HepG2 (cell line): ENCODE measurements around the gene EXOC6B. TPM values are rescaled to one million over a fixed set of nuclear protein-coding genes. Genes with fewer than 3 reads are reported as not detected.
A peak's percentile ranks its signal among the peaks of the same experiment; 100 is the strongest.

Source experiments
- ARHGAP35 ChIP-seq: sonication (generic); formaldehyde crosslinking; IDR thresholded peaks from 2 replicates; pipeline ENCODE4 v1.9.0; 2022; ENCODE audit warnings: mild to moderate bottlenecking, inconsistent platforms, moderate library complexity, missing genetic modification reagents, borderline replicate concordance
- CREM ChIP-seq, 2 experiments: sonication (generic) in 1 of 2; formaldehyde crosslinking in 1 of 2; IDR thresholded peaks; 2 replicates each; pipeline versions ENCODE4 v1.4.0 to v1.6.1; 2016 to 2020; ENCODE audit warnings: antibody characterized with exemption in 1 of 2, mild to moderate bottlenecking in 1 of 2, missing genetic modification reagents in 1 of 2
- DNMT3B ChIP-seq: conservative IDR thresholded peaks from 2 replicates; pipeline ENCODE4 v1.6.1; 2016; ENCODE audit warnings: missing biosample characterization, control low read depth
- HOXA5 ChIP-seq: sonication (generic); formaldehyde crosslinking; IDR thresholded peaks from 2 replicates; pipeline ENCODE4 v1.4.0; 2020; ENCODE audit warnings: missing genetic modification reagents
- KAT8 ChIP-seq: IDR thresholded peaks from 2 replicates; pipeline ENCODE4 v1.6.1; 2016; ENCODE audit warnings: missing genetic modification reagents, missing compliant biosample characterization
- KDM4B ChIP-seq: sonication (generic); formaldehyde crosslinking; IDR thresholded peaks from 2 replicates; pipeline ENCODE4 v1.4.0; 2020; ENCODE audit warnings: missing genetic modification reagents
- ZKSCAN8 ChIP-seq: IDR thresholded peaks from 2 replicates; pipeline ENCODE4 v1.6.1; 2016; ENCODE audit warnings: borderline replicate concordance, missing genetic modification reagents, missing compliant biosample characterization
- ZNF850 ChIP-seq: sonication (generic); formaldehyde crosslinking; conservative IDR thresholded peaks from 2 replicates; pipeline ENCODE4 v1.9.0; 2021; ENCODE audit warnings: mild to moderate bottlenecking, missing genetic modification reagents
- polyA plus RNA-seq, 8 experiments: library from polyadenylated mRNA; depleted of rRNA in 3 of 8; stranded (reverse) in 7 of 8; unstranded in 1 of 8; fragments of >200 nt; fragmentation: Illumina TruSeq in 4 of 8; extraction: Trizol in 4 of 8; gene quantifications; 2 replicates each; pipeline versions ENCODE4 v1.2.1 to v1.2.3, GENCODE V29; 2011 to 2016; ENCODE audit warnings: low read depth in 4 of 8, missing spikeins in 1 of 8, mixed read lengths in 1 of 8; ENCODE audit not compliant: insufficient read depth in 1 of 8
- total RNA-seq, 5 experiments: library from RNA; depleted of rRNA; stranded (reverse); fragments of >200 nt; fragmentation: Illumina TruSeq; extraction: Trizol; gene quantifications; 2 replicates each; pipeline ENCODE4 v1.2.3, GENCODE V29; 2016; ENCODE audit warnings: low read depth in 1 of 5
- TF ChIP-seq, protein P1 (sequence below): sonication (generic); formaldehyde crosslinking; IDR thresholded peaks from 2 replicates; pipeline ENCODE4 v1.4.0; 2020; ENCODE audit warnings: missing genetic modification reagents, borderline replicate concordance
- TF ChIP-seq, protein P2 (sequence below): sonication (generic); formaldehyde crosslinking; IDR thresholded peaks from 2 replicates; pipeline ENCODE4 v1.8.0; 2022; ENCODE audit warnings: missing genetic modification reagents, mild to moderate bottlenecking, inconsistent platforms, borderline replicate concordance
- TF ChIP-seq, protein P3 (sequence below): sonication (generic); formaldehyde crosslinking; IDR thresholded peaks from 2 replicates; pipeline ENCODE4 v1.4.0; 2020; ENCODE audit warnings: mild to moderate bottlenecking, missing genetic modification reagents
- TF ChIP-seq, protein P4 (sequence below): sonication (generic); formaldehyde crosslinking; IDR thresholded peaks from 2 replicates; pipeline ENCODE4 v1.4.0; 2020; ENCODE audit warnings: low read depth, mild to moderate bottlenecking, missing genetic modification reagents
- TF ChIP-seq, protein P5 (sequence below): sonication (generic); formaldehyde crosslinking; IDR thresholded peaks from 2 replicates; pipeline ENCODE4 v1.4.0; 2020; ENCODE audit warnings: missing genetic modification reagents
- TF ChIP-seq, protein P6 (sequence below): sonication (generic); formaldehyde crosslinking; IDR thresholded peaks from 2 replicates; pipeline ENCODE4 v1.8.1; 2023; ENCODE audit warnings: missing genetic modification reagents, inconsistent platforms, borderline replicate concordance

The EXOC6B gene
- total and polyA plus RNA-seq, 2 of the 13 experiments (the other 11 are each of a cell fraction or from before 2014, with no cell fraction given) = 9.1 to 15.9 TPM

DNA sequence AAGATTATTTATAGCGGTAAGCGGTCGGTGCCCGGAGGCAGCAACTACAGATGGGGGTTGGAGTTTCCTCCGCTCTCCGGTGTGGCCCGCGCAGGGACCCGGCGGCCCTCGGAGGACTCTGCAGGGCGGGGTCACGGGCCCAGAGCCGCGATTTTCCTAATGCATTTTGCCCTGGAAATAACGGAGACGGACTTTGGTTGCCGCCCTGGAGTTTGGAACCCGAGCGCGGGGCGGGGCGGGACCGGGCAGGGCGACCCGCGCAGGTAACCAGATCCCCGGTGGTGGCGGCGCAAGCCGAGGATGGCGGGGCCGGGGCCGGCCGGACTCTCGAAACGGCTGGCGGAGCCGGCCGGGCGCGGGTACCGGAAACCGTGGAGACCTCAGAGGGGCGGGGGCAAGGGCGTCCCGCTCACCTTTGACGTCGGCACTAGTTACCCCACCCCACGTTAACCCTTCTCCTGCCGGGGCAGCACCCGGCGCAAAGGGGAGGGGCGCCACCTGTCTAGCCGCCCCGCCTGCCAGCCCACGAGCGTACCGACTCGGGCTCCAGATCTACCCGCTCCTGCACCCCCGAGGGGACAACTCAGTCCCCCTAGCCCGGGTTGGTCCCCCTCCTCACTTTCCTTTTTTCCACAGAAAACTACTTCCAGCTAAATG, 681.1 kb downstream of the EXOC6B start (continued):
- TF ChIP-seq, protein P1, sequence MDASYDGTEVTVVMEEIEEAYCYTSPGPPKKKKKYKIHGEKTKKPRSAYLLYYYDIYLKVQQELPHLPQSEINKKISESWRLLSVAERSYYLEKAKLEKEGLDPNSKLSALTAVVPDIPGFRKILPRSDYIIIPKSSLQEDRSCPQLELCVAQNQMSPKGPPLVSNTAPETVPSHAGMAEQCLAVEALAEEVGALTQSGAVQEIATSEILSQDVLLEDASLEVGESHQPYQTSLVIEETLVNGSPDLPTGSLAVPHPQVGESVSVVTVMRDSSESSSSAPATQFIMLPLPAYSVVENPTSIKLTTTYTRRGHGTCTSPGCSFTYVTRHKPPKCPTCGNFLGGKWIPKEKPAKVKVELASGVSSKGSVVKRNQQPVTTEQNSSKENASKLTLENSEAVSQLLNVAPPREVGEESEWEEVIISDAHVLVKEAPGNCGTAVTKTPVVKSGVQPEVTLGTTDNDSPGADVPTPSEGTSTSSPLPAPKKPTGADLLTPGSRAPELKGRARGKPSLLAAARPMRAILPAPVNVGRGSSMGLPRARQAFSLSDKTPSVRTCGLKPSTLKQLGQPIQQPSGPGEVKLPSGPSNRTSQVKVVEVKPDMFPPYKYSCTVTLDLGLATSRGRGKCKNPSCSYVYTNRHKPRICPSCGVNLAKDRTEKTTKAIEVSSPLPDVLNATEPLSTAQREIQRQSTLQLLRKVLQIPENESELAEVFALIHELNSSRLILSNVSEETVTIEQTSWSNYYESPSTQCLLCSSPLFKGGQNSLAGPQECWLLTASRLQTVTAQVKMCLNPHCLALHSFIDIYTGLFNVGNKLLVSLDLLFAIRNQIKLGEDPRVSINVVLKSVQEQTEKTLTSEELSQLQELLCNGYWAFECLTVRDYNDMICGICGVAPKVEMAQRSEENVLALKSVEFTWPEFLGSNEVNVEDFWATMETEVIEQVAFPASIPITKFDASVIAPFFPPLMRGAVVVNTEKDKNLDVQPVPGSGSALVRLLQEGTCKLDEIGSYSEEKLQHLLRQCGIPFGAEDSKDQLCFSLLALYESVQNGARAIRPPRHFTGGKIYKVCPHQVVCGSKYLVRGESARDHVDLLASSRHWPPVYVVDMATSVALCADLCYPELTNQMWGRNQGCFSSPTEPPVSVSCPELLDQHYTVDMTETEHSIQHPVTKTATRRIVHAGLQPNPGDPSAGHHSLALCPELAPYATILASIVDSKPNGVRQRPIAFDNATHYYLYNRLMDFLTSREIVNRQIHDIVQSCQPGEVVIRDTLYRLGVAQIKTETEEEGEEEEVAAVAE (CRISPR knock-in tag) = no peak
- TF ChIP-seq, protein P2, sequence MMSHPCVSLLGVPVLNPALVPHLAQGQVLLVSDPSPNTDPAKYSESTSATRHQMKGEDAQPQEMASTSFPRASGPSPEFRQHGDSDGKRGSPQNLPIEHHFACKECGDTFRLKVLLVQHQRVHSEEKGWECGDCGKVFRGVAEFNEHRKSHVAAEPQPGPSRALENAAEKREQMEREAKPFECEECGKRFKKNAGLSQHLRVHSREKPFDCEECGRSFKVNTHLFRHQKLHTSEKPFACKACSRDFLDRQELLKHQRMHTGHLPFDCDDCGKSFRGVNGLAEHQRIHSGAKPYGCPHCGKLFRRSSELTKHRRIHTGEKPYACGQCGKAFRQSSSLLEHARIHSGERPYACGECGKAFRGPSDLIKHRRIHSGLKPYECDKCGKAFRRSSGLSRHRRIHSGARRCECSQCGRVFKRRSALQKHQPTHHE = peak; percentile 49; the same call in 1 of the 2 replicates
- no peak for TF ChIP-seq ZKSCAN8 (CRISPR knock-in tag)
- TF ChIP-seq ZNF850 (CRISPR knock-in tag) = 0 out of 2 replicates have a peak, but pooled peaks have one; percentile 37
- TF ChIP-seq HOXA5 = no peak
- no peak for TF ChIP-seq CREM (IDR thresholded peaks at IDR 0.05)
- TF ChIP-seq CREM (CRISPR knock-in tag; IDR thresholded peaks at IDR 0.05) = no peak
- TF ChIP-seq, protein P3, sequence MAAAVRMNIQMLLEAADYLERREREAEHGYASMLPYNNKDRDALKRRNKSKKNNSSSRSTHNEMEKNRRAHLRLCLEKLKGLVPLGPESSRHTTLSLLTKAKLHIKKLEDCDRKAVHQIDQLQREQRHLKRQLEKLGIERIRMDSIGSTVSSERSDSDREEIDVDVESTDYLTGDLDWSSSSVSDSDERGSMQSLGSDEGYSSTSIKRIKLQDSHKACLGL (CRISPR knock-in tag) = peak; percentile 36; the same call in 1 of the 2 replicates
- TF ChIP-seq, protein P4, sequence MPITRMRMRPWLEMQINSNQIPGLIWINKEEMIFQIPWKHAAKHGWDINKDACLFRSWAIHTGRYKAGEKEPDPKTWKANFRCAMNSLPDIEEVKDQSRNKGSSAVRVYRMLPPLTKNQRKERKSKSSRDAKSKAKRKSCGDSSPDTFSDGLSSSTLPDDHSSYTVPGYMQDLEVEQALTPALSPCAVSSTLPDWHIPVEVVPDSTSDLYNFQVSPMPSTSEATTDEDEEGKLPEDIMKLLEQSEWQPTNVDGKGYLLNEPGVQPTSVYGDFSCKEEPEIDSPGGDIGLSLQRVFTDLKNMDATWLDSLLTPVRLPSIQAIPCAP (CRISPR knock-in tag) = no peak
- TF ChIP-seq, protein P5, sequence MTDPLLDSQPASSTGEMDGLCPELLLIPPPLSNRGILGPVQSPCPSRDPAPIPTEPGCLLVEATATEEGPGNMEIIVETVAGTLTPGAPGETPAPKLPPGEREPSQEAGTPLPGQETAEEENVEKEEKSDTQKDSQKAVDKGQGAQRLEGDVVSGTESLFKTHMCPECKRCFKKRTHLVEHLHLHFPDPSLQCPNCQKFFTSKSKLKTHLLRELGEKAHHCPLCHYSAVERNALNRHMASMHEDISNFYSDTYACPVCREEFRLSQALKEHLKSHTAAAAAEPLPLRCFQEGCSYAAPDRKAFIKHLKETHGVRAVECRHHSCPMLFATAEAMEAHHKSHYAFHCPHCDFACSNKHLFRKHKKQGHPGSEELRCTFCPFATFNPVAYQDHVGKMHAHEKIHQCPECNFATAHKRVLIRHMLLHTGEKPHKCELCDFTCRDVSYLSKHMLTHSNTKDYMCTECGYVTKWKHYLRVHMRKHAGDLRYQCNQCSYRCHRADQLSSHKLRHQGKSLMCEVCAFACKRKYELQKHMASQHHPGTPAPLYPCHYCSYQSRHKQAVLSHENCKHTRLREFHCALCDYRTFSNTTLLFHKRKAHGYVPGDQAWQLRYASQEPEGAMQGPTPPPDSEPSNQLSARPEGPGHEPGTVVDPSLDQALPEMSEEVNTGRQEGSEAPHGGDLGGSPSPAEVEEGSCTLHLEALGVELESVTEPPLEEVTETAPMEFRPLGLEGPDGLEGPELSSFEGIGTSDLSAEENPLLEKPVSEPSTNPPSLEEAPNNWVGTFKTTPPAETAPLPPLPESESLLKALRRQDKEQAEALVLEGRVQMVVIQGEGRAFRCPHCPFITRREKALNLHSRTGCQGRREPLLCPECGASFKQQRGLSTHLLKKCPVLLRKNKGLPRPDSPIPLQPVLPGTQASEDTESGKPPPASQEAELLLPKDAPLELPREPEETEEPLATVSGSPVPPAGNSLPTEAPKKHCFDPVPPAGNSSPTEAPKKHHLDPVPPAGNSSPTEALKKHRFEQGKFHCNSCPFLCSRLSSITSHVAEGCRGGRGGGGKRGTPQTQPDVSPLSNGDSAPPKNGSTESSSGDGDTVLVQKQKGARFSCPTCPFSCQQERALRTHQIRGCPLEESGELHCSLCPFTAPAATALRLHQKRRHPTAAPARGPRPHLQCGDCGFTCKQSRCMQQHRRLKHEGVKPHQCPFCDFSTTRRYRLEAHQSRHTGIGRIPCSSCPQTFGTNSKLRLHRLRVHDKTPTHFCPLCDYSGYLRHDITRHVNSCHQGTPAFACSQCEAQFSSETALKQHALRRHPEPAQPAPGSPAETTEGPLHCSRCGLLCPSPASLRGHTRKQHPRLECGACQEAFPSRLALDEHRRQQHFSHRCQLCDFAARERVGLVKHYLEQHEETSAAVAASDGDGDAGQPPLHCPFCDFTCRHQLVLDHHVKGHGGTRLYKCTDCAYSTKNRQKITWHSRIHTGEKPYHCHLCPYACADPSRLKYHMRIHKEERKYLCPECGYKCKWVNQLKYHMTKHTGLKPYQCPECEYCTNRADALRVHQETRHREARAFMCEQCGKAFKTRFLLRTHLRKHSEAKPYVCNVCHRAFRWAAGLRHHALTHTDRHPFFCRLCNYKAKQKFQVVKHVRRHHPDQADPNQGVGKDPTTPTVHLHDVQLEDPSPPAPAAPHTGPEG = no peak
- TF ChIP-seq KDM4B (CRISPR knock-in tag) = no peak
- TF ChIP-seq, protein P6, sequence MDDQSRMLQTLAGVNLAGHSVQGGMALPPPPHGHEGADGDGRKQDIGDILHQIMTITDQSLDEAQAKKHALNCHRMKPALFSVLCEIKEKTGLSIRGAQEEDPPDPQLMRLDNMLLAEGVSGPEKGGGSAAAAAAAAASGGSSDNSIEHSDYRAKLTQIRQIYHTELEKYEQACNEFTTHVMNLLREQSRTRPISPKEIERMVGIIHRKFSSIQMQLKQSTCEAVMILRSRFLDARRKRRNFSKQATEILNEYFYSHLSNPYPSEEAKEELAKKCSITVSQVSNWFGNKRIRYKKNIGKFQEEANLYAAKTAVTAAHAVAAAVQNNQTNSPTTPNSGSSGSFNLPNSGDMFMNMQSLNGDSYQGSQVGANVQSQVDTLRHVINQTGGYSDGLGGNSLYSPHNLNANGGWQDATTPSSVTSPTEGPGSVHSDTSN = 0 out of 2 replicates have a peak, but pooled peaks have one; percentile 14
- TF ChIP-seq DNMT3B = no peak
- TF ChIP-seq KAT8 (CRISPR knock-in tag) = no peak
- TF ChIP-seq ARHGAP35 = no peak
